ENCODE results near the gene DIP2B.
"Not testable (repeated sequence)": the region's sequence is repeated elsewhere in the genome, so short reads cannot be mapped to it uniquely, and the experiment has no call there.

Gene DIP2B

GRCh38 chr12:50504798-50505674 lies at the start of gene DIP2B:
Gene DIP2B, plus strand, starts transcription at chr12:50504985. Its CDS starts 156 bp downstream, at chr12:50505141.
- DNase-seq = peak; percentile 93

GRCh38 chr12:50458606-50459005 lies 46.2 kb upstream of the DIP2B start:
- no peak for DNase-seq

GRCh38 chr12:50467439-50467838 lies 37.3 kb upstream of the DIP2B start:
- no peak for DNase-seq

- DNase-seq = no peak
Measured at GRCh38 chr12:50477241-50477832, 27.4 kb upstream of the DIP2B start.

GRCh38 chr12:50482571-50482970 lies 22.2 kb upstream of the DIP2B start:
- no peak for DNase-seq

- DNase-seq = no peak
Measured at GRCh38 chr12:50483488-50483887, 21.3 kb upstream of the DIP2B start.

GRCh38 chr12:50488801-50489200 lies 16.0 kb upstream of the DIP2B start:
- DNase-seq = no peak

GRCh38 chr12:50498119-50498518 lies 6.7 kb upstream of the DIP2B start:
- DNase-seq = not testable (repeated sequence)

- DNase-seq = no peak
Measured at GRCh38 chr12:50505675-50506530, 1.1 kb downstream of the DIP2B start.

- no peak for DNase-seq
Measured at GRCh38 chr12:50506753-50507473, 2.1 kb downstream of the DIP2B start.

- no peak for DNase-seq
Measured at GRCh38 chr12:50507474-50507838, 2.7 kb downstream of the DIP2B start.

GRCh38 chr12:50507930-50508329 lies 3.1 kb downstream of the DIP2B start:
- DNase-seq = no peak

- no peak for DNase-seq
Measured at GRCh38 chr12:50508414-50508813, 3.6 kb downstream of the DIP2B start.

- DNase-seq = no peak
Measured at GRCh38 chr12:50508970-50509663, 4.3 kb downstream of the DIP2B start.

GRCh38 chr12:50514526-50515276 lies 9.9 kb downstream of the DIP2B start:
- no peak for DNase-seq

GRCh38 chr12:50515587-50515986 lies 10.8 kb downstream of the DIP2B start:
- no peak for DNase-seq

- no peak for DNase-seq
Measured at GRCh38 chr12:50517421-50518048, 12.8 kb downstream of the DIP2B start.

- no peak for DNase-seq
Measured at GRCh38 chr12:50518090-50518489, 13.3 kb downstream of the DIP2B start.

- DNase-seq = no peak
Measured at GRCh38 chr12:50519353-50519752, 14.6 kb downstream of the DIP2B start.

GRCh38 chr12:50520416-50521207 lies 15.8 kb downstream of the DIP2B start:
- no peak for DNase-seq
